SK-N-MC (cell line): ENCODE results near the gene NOX5.

Experiments
- EZH2 ChIP-seq: fragments of 200-600 bp; sonication (generic); IDR thresholded peaks from one replicate; pipeline ENCODE4 v1.6.1; 2017; ENCODE audit warnings: antibody characterized with exemption
- FOXP2 ChIP-seq: optimal IDR thresholded peaks from 2 replicates; pipeline ENCODE3; 2011; ENCODE audit warnings: mild to moderate bottlenecking, moderate library complexity; ENCODE audit not compliant: insufficient read depth; ENCODE audit errors: extremely low read length, control extremely low read depth
- POLR2AphosphoS5 ChIP-seq: IDR thresholded peaks from 2 replicates; pipeline ENCODE4 v1.6.1; 2012; ENCODE audit warnings: mild to moderate bottlenecking, low read depth, low read length, borderline replicate concordance

- TF ChIP-seq EZH2 (no peak), POLR2AphosphoS5 (no peak), FOXP2 (no peak)
Measured at GRCh38 chr15:68986322-68986721, 28.2 kb upstream of the NOX5 start.
